ENCODE results near the gene GPR137B.

Gene GPR137B

DNA sequence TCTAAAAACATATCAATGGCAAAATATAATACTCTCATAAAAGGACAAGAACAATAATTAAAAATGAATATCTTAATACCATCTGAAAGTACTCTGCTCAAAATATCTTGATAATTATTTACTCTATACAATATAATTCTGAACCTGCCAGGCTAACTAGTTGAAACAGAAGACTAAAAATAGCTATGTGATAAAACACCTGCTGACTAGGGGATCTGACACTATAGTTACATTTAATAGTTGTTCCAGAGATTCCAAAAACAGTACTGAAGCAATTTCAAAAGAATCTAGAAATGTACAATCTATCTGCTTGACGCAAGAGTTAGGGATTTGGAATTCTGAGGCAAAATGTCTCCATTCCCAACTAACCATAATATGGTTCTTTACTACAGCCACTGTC, 109.2 kb downstream of the GPR137B start:
- H3K4me1 ChIP-seq (ENCODE audit: control insufficient read depth in 1 of 2, insufficient read depth in 1 of 2, low read depth in 1 of 2, low read length in 1 of 2) = peaks cover 0 to 6% of the 10 kb centered on the region in 2 experiments
- no peaks in the 10 kb centered on the region for H3K9me3 ChIP-seq
- no peak overlapping the region for H3K4me3 ChIP-seq (ENCODE audit: low read depth in 1 of 2, low read length in 1 of 2)
- no peaks in the 10 kb centered on the region for H3K27me3 ChIP-seq
- no peaks in the 10 kb centered on the region for H3K36me3 ChIP-seq
- no peak overlapping the region for H3K27ac ChIP-seq
- TF ChIP-seq, protein P1, sequence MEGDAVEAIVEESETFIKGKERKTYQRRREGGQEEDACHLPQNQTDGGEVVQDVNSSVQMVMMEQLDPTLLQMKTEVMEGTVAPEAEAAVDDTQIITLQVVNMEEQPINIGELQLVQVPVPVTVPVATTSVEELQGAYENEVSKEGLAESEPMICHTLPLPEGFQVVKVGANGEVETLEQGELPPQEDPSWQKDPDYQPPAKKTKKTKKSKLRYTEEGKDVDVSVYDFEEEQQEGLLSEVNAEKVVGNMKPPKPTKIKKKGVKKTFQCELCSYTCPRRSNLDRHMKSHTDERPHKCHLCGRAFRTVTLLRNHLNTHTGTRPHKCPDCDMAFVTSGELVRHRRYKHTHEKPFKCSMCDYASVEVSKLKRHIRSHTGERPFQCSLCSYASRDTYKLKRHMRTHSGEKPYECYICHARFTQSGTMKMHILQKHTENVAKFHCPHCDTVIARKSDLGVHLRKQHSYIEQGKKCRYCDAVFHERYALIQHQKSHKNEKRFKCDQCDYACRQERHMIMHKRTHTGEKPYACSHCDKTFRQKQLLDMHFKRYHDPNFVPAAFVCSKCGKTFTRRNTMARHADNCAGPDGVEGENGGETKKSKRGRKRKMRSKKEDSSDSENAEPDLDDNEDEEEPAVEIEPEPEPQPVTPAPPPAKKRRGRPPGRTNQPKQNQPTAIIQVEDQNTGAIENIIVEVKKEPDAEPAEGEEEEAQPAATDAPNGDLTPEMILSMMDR (IDR thresholded peaks at IDR 0.05) = no peak

DNA sequence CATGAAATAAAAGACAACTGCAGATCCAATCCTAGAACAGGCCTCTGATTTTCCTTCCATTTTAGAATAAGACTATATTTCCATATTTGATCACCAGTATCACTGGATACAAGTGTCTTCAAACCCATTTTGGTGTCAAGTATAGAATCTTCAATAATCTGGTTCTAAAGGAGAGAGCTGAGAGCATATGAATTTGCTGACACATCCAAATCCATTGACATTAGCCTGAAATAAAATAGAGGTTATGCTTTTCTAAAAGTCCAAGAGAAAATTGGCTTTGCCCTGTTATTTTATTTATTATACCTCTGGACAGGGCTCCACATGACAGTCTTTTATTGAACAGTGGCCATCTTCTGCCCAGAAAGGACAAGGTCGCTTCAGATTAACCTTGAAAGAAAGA, 110.8 kb downstream of the GPR137B start:
- H3K36me3 ChIP-seq = no peaks in the 10 kb centered on the region
- H3K9me3 ChIP-seq = no peaks in the 10 kb centered on the region
- H3K27ac ChIP-seq = no peak overlapping the region
- H3K4me3 ChIP-seq (ENCODE audit: low read depth in 1 of 2, low read length in 1 of 2) = no peak overlapping the region
- TF ChIP-seq, protein P1 (IDR thresholded peaks at IDR 0.05) = no peak
- H3K27me3 ChIP-seq = no peaks in the 10 kb centered on the region
- peaks cover 0 to 6% of the 10 kb centered on the region in 2 experiments for H3K4me1 ChIP-seq (ENCODE audit: control insufficient read depth in 1 of 2, insufficient read depth in 1 of 2, low read depth in 1 of 2, low read length in 1 of 2)

DNA sequence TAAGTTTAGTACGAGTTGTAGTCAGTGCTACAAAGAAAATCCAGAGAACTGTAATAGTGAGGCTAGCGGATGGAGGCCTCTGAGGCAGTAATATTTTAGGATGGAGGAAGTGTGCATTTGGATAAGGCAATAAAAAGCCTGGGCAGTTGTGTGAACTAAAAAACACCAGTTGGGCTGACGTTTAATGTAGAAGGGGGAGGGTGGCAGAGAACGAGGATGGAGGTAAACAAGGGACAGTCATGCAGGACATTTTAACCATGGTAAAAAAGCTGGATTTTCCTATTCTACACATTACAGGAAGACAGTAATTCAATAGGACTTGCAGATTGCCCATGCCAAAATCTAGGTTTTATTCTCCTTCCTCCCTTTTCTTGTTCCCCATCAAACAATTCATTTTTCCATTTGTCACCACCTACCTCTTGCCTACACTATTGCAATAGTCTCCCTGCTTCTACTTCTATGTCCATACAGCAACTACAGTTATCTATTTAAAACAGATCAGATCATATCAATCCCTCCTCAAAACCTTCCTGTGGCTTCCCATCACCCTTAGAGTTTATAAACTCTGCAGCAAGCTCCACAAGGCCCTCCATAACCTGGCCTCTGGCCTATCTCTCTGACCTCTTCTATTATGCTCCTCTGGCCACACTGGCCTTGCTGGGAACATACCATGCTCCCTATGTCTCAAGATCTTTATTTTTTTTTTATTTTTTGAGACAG, 111.7 kb downstream of the GPR137B start:
- Histone ChIP-seq H3K36me3 (no peaks in the 10 kb centered on the region), H3K4me3 (ENCODE audit: low read depth in 1 of 2, low read length in 1 of 2) (no peak overlapping the region), H3K27ac (no peak overlapping the region), H3K4me1 (ENCODE audit: control insufficient read depth in 1 of 2, insufficient read depth in 1 of 2, low read depth in 1 of 2, low read length in 1 of 2) (peaks cover 0 to 6% of the 10 kb centered on the region in 2 experiments), H3K27me3 (no peaks in the 10 kb centered on the region), H3K9me3 (no peaks in the 10 kb centered on the region)
- TF ChIP-seq, protein P1 (IDR thresholded peaks at IDR 0.05) = no peak

DNA sequence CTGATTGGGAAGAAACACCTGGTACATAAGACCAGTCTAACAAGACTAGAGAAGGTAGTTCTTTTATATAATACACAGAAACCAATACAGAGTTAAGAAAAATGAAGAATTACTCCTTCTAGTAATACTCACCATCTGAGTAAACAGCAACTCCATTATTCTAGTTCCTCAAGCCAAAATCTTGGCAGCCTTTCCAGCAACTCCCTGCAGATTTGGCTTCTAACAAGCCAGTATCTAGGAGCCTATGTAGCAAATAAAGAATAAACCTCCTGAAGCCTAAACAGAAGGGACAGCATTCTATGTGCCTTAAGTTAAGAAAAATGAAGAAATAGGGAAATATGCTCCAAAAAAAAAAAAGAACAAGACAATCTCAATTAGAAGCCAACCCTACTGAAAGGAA, 114.9 kb downstream of the GPR137B start:
- TF ChIP-seq, protein P1 (IDR thresholded peaks at IDR 0.05) = no peak
- Histone ChIP-seq H3K36me3 (no peaks in the 10 kb centered on the region), H3K27me3 (no peaks in the 10 kb centered on the region), H3K9me3 (no peaks in the 10 kb centered on the region), H3K4me3 (ENCODE audit: low read depth in 1 of 2, low read length in 1 of 2) (no peak overlapping the region), H3K4me1 (ENCODE audit: control insufficient read depth in 1 of 2, insufficient read depth in 1 of 2, low read depth in 1 of 2, low read length in 1 of 2) (peaks cover 0 to 5% of the 10 kb centered on the region in 2 experiments), H3K27ac (no peak overlapping the region)

DNA sequence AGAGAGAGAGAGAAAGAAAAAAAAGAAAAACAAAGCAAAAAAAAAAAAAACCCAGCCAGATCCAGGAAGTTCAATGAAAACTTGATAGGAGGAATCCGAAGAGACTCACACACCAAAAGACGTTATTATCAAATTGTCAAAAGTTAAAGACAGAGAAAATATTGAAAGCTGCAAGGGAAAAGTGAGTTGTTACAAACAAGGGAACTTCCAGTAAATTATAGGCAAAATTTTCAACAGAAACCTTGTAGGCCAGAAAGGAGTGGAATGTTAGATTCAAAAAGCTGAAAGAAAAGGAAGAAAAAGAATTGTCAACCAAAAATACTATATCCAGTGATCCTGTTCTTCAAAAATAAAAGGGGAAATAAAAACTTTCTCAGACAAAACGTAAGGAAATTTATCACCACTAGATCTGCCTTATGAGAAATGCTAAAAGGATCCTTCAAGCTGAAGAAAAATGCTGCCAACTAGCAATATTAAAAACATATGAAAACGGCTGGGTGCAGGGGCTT, 115.8 kb downstream of the GPR137B start:
- H3K36me3 ChIP-seq = no peaks in the 10 kb centered on the region
- TF ChIP-seq, protein P1 (IDR thresholded peaks at IDR 0.05) = no peak

More for the DNA sequence above, 115.8 kb downstream of the GPR137B start:
- H3K9me3 ChIP-seq = no peaks in the 10 kb centered on the region
- H3K27me3 ChIP-seq = no peaks in the 10 kb centered on the region
- no peak overlapping the region for H3K4me3 ChIP-seq (ENCODE audit: low read depth in 1 of 2, low read length in 1 of 2)
- no peak overlapping the region for H3K27ac ChIP-seq
- no peaks in the 10 kb centered on the region for H3K4me1 ChIP-seq (ENCODE audit: control insufficient read depth in 1 of 2, insufficient read depth in 1 of 2, low read depth in 1 of 2, low read length in 1 of 2)

All from neutrophil (primary cell).